ENCODE data around the gene TENM4.

GRCh38 chr11:78893996-78894395 lies 546.8 kb downstream of the TENM4 start:
- TF ChIP-seq CTCF (IDR thresholded peaks at IDR 0.05 in 4 of 5, conservative IDR thresholded peaks at IDR 0.05 in 1 of 5): no peak
- no peak for TF ChIP-seq POLR2A (IDR thresholded peaks at IDR 0.05)

Measured in gastrocnemius medialis (tissue), 4 donors.